ENCODE data around the gene WNT2B. TPM values are rescaled to one million over a fixed set of nuclear protein-coding genes. Genes with fewer than 3 reads are reported as not detected.

The WNT2B gene
- total and polyA plus RNA-seq, 10 of the 15 experiments (the other 5 are each of a cell fraction or from before 2014, with no cell fraction given), result 0.02 to 1.1 (median 0.14) TPM

DNA sequence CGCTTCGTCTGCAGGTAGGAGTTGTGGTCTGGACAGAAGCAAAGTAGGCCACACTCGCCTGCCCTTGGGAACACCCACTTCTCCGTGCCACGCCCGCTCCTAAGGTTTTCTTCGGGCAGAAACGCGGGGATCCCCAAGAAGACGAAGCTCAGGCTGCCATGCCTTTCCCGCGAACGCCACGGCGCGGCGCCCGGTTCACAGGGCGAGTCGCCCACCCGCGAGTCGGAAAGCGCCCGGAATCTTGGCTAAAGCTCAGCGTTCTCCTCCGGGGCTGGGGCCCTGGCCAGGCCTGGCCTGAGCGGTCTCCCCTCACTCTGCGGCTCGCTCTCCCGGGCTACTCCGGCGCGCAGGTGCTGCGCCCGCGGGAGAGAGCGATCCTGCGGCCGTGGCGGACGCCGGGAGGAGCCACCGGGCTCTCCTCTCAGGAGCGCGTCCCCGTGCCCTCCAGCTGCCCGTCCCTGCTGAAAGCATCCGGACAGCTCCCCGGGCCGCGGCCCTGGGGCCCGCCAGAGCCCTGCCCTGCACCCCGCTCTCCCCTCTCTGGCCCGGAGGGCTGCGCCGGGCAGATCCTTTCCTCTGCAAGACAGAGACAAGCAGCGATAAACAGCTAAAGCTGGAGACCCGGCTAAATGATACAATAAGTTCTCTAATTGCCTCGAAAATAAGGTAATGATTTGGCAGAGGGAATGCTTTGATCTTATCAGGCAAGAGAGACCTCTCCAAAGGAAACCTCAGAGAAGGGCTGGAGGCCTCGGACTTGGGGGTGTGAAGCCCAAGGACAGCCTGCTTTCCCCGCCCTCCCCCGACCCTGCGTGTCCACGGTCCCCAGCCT lies 6.7 kb upstream of the WNT2B start (continued):
- TF ChIP-seq, protein P1, sequence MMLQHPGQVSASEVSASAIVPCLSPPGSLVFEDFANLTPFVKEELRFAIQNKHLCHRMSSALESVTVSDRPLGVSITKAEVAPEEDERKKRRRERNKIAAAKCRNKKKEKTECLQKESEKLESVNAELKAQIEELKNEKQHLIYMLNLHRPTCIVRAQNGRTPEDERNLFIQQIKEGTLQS (IDR thresholded peaks at IDR 0.05; ENCODE audit: borderline replicate concordance, extremely low read depth, low read depth, low read length), result no peak
- no peak for TF ChIP-seq SMARCA5 (IDR thresholded peaks at IDR 0.05)
- no peak for TF ChIP-seq CREB1 (IDR thresholded peaks at IDR 0.05; ENCODE audit: low read depth)
- TF ChIP-seq BACH1 (IDR thresholded peaks at IDR 0.05; ENCODE audit: borderline replicate concordance), result no peak
- no peak for TF ChIP-seq BMI1 (IDR thresholded peaks at IDR 0.05; ENCODE audit: borderline replicate concordance)
- no peak for TF ChIP-seq TAF1 (IDR thresholded peaks at IDR 0.05; ENCODE audit: borderline replicate concordance, low read depth, low read length)
- TF ChIP-seq FOXK2 (IDR thresholded peaks at IDR 0.05), result no peak
- TF ChIP-seq, protein P2, sequence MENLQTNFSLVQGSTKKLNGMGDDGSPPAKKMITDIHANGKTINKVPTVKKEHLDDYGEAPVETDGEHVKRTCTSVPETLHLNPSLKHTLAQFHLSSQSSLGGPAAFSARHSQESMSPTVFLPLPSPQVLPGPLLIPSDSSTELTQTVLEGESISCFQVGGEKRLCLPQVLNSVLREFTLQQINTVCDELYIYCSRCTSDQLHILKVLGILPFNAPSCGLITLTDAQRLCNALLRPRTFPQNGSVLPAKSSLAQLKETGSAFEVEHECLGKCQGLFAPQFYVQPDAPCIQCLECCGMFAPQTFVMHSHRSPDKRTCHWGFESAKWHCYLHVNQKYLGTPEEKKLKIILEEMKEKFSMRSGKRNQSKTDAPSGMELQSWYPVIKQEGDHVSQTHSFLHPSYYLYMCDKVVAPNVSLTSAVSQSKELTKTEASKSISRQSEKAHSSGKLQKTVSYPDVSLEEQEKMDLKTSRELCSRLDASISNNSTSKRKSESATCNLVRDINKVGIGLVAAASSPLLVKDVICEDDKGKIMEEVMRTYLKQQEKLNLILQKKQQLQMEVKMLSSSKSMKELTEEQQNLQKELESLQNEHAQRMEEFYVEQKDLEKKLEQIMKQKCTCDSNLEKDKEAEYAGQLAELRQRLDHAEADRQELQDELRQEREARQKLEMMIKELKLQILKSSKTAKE (IDR thresholded peaks at IDR 0.05; ENCODE audit: low read depth, poor library complexity, severe bottlenecking), result no peak
- TF ChIP-seq, protein P3, sequence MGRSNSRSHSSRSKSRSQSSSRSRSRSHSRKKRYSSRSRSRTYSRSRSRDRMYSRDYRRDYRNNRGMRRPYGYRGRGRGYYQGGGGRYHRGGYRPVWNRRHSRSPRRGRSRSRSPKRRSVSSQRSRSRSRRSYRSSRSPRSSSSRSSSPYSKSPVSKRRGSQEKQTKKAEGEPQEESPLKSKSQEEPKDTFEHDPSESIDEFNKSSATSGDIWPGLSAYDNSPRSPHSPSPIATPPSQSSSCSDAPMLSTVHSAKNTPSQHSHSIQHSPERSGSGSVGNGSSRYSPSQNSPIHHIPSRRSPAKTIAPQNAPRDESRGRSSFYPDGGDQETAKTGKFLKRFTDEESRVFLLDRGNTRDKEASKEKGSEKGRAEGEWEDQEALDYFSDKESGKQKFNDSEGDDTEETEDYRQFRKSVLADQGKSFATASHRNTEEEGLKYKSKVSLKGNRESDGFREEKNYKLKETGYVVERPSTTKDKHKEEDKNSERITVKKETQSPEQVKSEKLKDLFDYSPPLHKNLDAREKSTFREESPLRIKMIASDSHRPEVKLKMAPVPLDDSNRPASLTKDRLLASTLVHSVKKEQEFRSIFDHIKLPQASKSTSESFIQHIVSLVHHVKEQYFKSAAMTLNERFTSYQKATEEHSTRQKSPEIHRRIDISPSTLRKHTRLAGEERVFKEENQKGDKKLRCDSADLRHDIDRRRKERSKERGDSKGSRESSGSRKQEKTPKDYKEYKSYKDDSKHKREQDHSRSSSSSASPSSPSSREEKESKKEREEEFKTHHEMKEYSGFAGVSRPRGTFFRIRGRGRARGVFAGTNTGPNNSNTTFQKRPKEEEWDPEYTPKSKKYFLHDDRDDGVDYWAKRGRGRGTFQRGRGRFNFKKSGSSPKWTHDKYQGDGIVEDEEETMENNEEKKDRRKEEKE (IDR thresholded peaks at IDR 0.05), result no peak
- TF ChIP-seq CHD1 (IDR thresholded peaks at IDR 0.05; ENCODE audit: low read depth, low read length), result no peak
- no peak for TF ChIP-seq POLR2AphosphoS2 (IDR thresholded peaks at IDR 0.05; ENCODE audit: low read depth, low read length)
- no peak for TF ChIP-seq ASH2L (IDR thresholded peaks at IDR 0.05; ENCODE audit: borderline replicate concordance, low read depth)
- no peak for TF ChIP-seq FOXM1 (IDR thresholded peaks at IDR 0.05; ENCODE audit: low read depth, low read length)
- TF ChIP-seq CHD2 (IDR thresholded peaks at IDR 0.05; ENCODE audit: borderline replicate concordance, low read depth, low read length), result no peak
- TF ChIP-seq NFYB (IDR thresholded peaks at IDR 0.05; ENCODE audit: insufficient read depth, low read depth, low read length), result no peak
- TF ChIP-seq TCF12 (IDR thresholded peaks at IDR 0.05; ENCODE audit: low read depth, low read length), result no peak
- TF ChIP-seq, protein P4, sequence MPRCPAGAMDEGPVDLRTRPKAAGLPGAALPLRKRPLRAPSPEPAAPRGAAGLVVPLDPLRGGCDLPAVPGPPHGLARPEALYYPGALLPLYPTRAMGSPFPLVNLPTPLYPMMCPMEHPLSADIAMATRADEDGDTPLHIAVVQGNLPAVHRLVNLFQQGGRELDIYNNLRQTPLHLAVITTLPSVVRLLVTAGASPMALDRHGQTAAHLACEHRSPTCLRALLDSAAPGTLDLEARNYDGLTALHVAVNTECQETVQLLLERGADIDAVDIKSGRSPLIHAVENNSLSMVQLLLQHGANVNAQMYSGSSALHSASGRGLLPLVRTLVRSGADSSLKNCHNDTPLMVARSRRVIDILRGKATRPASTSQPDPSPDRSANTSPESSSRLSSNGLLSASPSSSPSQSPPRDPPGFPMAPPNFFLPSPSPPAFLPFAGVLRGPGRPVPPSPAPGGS (IDR thresholded peaks at IDR 0.05; ENCODE audit: borderline replicate concordance, insufficient read depth, low read depth, low read length, poor library complexity, severe bottlenecking), result no peak
- TF ChIP-seq, protein P5, sequence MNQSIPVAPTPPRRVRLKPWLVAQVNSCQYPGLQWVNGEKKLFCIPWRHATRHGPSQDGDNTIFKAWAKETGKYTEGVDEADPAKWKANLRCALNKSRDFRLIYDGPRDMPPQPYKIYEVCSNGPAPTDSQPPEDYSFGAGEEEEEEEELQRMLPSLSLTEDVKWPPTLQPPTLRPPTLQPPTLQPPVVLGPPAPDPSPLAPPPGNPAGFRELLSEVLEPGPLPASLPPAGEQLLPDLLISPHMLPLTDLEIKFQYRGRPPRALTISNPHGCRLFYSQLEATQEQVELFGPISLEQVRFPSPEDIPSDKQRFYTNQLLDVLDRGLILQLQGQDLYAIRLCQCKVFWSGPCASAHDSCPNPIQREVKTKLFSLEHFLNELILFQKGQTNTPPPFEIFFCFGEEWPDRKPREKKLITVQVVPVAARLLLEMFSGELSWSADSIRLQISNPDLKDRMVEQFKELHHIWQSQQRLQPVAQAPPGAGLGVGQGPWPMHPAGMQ (IDR thresholded peaks at IDR 0.05; ENCODE audit: borderline replicate concordance), result no peak
- TF ChIP-seq ZNF24 (IDR thresholded peaks at IDR 0.05), result no peak
- TF ChIP-seq IKZF2 (IDR thresholded peaks at IDR 0.05), result no peak; a peak in 1 of 4 replicates
- no peak for TF ChIP-seq BCL11A (IDR thresholded peaks at IDR 0.05; ENCODE audit: low read depth, low read length)
- no peak for TF ChIP-seq SREBF1 (IDR thresholded peaks at IDR 0.05; ENCODE audit: low read length)
- TF ChIP-seq CBX3 (IDR thresholded peaks at IDR 0.05; ENCODE audit: borderline replicate concordance, low read depth), result no peak
